GM19455 (cell line): ENCODE results near the gene TRAPPC12.
"Not testable (repeated sequence)": the region's sequence is repeated elsewhere in the genome, so short reads cannot be mapped to it uniquely, and the experiment has no call there.

Experiments
- ATAC-seq: cut with Tn5 transposase; IDR thresholded peaks from one replicate; pipeline ENCODE4 v1.9.1; 2021; ENCODE audit not compliant: unreplicated experiment

Gene TRAPPC12

GRCh38 chr2:3379647-3380534 is at the start of gene TRAPPC12:
Gene TRAPPC12 (plus strand): TSS chr2:3379694. CDS start chr2:3387624, 7,930 bp downstream.
- ATAC-seq = peak; percentile 74

DNA sequence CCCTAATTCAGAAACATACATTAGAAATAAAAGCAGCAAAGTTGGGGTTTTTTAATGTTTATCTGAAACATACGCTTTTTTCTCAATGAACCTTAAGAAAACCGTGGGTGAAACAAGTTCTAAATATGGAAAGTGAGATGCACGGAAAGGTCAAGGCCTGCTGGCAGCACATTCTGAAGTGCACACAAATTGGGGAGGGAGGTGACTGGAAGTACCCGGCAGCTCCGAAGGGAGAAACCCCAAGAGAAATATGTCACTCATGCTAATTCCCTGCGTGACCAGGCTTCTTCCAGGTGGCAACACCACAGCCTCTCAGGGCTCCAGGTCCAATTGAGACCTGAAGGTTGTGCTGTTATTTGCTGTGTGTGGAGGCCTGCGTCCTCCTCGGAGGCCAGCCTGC is 47.4 kb upstream of the TRAPPC12 start:
- no peak for ATAC-seq

DNA sequence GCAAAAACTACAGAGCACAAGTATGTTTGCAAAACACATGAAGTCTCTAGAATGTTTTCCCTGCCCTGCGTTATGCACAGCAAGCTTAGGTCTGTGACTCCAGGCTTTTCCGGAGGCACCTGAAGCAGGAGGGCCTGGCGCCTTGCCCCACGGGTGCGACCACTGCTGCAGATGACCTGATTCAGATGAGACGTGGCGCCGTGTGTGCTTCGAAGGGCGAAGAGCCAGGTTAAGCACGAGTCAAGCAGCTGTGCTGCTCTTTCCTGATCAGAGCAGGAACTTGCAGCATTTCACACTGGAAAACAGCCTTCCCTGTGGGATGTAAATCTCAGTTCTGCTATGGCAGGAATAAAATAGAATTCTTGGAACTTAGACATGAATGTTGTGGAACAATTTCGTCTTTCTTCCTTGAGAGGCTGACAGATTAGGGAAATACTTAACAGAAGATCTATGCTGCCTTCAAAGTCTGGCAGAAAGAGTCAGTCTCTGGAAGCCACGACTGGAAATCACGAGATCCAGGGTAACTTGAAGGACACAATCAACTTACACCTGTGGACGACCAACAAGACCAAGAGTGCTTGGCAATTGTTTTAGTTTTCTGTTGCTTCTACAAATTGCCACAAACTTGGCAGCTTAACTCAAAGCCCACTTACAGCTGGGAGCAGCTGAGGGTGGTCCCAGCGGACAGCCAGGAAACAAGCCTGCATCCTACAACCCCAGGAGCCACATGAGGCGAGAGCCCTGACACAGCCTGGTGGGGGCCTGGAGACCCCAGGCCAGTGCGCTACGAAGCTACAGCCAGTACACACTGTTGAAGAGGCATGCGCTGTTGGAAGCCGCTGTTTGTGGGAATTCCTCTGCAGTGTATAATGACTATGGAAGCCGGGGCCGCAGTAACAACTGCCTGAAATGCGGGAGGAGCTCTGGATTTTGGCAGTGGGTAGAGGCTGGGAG is 44.8 kb upstream of the TRAPPC12 start:
- ATAC-seq = no peak

DNA sequence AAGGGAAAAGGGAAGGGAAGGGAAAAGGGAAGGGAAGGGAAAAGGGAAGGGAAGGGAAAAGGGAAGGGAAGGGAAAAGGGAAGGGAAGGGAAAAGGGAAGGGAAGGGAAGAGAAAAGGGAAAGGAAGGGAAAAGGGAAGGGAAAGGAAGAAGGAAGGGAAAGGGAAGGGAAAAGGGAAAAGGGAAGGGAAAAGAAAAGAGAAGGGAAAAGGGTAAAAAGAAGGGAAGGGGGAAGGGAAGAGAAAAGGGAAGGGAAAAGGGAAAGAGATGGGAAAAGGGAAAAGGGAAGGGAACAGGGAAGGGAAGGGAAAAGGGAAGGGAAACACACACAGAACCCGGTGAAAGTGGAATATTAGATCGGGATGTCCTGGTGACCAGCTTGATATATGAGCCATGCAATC is 42.6 kb upstream of the TRAPPC12 start:
- no peak for ATAC-seq

DNA sequence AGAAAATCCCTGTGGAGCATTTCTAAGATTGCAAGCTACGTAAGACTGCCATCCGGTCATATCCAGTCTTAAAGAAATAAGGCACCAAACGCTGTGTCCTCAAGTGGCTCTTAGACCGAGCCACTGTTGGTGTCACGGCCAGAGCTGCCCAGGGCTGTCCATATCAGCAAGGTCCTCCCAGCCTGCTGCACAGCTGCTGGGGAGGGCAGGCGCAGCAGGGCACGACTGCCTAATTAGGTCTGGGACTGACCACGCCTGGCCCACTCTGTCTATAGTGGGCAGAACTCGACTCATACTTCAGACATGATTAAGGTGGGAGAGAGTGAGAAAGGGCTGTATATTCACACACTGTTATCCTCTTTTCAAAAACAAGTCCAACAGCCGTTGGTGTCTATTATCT is 41.2 kb upstream of the TRAPPC12 start:
- ATAC-seq = no peak

GRCh38 chr2:3340144-3340543 is 39.4 kb upstream of the TRAPPC12 start:
- ATAC-seq = no peak

DNA sequence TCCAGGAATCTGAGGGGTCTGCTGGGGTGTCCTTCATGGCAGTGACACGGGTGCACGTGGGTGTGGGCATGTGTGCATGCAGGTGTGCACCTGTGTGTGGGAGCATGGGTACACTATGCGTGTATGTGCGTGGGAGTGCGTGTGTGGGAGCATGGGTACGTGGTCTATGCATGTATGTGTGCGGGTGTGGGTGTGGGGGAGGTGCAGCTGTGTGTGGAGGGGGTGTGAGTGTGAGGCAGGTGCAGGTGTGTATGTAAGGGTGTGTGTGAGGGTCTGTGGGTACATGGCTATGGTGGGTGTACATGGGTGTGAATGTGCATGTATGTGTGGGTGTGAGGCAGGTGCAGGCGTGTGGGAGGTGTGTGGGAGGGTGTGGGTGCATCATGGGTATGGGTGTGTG is 38.2 kb upstream of the TRAPPC12 start:
- no peak for ATAC-seq

DNA sequence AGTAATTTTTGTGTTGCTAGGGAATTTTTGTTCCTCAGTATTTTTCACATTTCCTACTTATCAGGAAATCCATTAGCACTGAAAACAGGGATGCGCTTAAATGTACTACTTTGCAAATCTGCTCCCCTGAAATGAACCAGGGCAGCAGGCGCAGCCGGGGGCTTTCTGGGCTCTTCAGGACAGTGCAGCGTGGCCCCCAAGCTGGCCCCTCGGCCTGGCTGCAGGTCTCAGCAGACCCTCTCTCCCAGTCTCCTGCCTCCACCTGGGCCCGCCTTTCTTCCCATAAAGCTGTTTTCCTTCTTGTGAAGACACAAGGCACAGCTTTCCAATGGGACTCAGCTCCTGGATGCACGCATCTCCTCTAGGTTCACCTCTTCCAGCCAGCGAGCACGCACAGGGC is 37.2 kb upstream of the TRAPPC12 start:
- ATAC-seq = no peak

GRCh38 chr2:3343012-3343411 is 36.5 kb upstream of the TRAPPC12 start:
- ATAC-seq = no peak

- no peak for ATAC-seq
Observed at GRCh38 chr2:3344897-3345296, 34.6 kb upstream of the TRAPPC12 start.

- ATAC-seq = no peak
Observed at GRCh38 chr2:3345621-3346020, 33.9 kb upstream of the TRAPPC12 start.

GRCh38 chr2:3348767-3349166 is 30.7 kb upstream of the TRAPPC12 start:
- ATAC-seq = no peak

DNA sequence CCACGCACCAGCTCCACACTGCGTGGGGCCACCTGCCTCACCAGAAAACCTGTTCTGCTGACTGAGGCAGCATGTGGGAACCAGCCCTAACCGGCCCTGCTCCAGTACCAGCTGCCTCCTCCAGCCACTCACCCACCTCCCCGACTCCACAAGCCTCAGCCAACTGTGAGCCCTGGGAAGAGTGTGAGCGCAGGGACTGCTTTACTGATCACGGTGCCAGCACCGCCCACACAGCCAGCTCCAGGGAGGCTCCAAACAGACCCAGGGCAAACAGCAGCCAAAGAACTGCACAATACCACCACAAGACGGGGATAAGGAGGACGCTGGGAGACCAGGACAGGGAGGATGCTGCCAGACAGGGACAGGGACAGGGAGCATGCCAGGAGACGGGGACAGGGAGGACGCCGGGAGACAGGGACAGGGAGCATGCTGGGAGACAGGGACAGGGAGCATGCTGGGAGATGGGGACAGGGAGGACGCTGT is 30.2 kb upstream of the TRAPPC12 start:
- no peak for ATAC-seq

- ATAC-seq = no peak
Observed at GRCh38 chr2:3354986-3355385, 24.5 kb upstream of the TRAPPC12 start.

DNA sequence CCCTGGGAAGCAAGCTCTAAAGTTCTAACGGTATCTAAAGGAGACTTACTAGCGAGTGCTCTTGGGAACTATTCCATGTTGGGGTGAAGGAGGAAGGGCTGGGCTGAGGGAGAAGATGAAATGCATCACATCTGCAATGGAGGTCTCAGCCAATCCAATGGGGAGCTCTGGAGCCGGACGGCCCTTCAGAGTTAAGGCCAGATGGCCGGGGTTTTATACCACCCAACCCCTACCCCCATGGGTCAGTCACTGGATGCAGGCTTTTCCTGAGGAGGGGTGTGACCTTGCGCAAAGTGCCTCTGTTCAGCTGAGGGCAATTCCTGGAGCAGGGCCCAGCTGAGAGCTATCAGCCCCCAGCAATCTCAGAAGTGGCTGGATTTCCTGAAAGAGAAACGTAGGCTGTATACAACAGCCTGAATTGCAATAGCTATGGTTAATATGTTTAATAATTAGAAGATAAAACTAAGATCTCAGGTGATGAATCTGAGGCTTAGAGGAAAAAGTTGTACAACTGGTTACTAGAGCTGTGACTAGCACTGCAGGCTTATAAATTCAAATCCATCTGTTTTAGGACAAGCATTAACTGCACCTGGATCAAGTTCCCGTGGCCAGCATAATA is 23.4 kb upstream of the TRAPPC12 start:
- ATAC-seq = no peak

DNA sequence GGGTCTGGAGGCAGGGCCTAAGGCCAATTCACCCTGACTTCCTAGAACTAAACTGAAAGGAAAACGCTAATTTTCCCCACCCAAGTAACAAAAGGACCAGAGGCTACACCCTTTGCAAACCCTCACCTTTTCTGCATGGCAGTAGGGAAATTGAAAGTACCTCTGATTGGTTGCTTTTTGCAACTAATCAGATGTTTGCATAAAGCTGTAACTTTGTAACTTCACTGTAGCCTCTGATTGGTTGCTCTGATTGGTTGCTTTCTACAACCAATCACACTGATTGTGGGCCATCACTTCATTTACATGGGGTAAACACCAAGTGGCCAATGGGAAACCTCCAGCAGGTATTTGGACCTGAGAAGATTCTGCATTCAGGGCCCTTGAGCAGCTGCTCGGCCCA is 22.7 kb upstream of the TRAPPC12 start:
- ATAC-seq = no peak

DNA sequence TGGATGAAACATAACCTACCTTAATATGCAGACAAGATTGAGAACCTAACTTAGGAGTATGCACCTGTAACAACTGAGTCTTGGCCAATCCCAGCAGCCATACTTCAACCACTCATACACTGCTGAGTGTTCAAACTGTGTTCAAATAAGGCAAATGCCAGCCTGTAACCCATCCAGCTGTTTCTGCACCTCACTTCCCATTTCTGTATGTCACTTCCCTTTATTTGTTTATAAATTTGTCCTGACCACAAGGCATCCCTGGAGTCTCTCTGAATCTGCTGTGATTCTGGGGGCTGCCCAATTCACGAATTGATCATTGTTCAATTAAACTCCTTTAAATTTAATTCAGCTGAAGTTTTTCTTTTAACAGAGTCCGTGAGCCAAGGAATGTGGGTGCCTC is 22.0 kb upstream of the TRAPPC12 start:
- not testable (repeated sequence) for ATAC-seq

- ATAC-seq = no peak
Observed at GRCh38 chr2:3357926-3358325, 21.6 kb upstream of the TRAPPC12 start.

DNA sequence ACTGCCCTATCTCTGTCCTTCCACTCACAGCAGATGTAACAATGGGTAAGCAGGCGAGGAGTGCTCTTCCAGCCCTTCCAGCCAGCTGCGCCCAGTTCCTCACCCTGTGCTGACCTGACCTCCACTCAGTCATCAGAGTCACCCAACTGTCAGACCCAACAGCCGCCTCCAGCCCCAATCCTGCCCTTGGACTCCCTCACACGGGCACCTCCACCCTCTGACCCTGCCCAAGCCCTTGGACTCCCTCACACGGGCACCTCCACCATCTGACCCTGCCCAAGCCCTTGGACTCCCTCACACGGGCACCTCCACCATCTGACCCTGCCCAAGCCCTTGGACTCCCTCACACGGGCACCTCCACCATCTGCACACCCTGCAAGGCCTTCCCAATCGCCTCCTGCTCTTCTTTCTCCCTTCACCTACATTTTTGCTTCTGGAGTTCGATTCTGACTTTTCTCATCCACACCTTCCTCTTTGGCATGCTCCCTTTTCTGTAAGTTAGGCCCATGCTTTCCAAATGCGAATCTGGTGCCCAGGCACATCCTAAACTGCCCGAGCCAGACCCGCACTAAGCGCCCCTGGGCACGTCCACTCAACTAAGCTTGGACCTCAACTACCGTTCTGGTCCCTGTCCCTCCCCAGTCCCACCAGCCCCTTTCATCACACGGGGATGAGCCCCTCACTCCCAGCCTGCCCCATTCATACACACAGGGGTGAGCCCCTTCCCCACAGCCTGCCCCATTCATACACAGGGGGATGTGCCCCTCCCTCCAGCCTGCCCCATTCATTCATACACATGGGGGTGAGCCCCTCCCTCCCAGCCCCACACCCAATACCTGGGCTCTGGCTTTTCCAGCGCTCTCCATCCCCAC is 17.7 kb upstream of the TRAPPC12 start:
- no peak for ATAC-seq

DNA sequence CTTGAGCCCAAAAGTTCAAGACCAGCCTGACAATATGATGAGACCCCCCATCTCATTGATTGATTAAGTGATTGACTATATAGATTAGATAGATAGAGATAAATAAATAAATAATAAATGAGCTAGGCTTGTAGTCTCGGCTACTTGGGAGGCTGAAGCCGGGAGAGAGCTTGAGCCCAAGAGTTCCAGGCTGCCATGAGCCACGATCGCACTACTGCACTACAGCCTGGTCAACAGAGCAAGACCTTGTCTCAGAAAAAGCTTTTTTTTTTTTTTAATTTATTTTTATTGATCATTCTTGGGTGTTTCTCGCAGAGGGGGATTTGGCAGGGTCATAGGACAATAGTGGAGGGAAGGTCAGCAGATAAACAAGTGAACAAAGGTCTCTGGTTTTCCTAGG is 14.3 kb upstream of the TRAPPC12 start:
- no peak for ATAC-seq
